Naive thymus-derived CD4-positive, alpha-beta T cell (primary cell): Measurements from ENCODE around the gene LARP1. TPM values are rescaled to one million over a fixed set of nuclear protein-coding genes. Genes with fewer than 3 reads are reported as not detected.

Experiments used
- ATAC-seq: fragments of 150-1000 bp; cut with Tn5 transposase; 2 replicates; pipeline ENCODE4 v1.10.0; 2021; ENCODE audit warnings: mild to moderate bottlenecking, moderate library complexity
- CTCF ChIA-PET: fragments of 350-600 bp; sonication (Branson Sonifier 250); formaldehyde crosslinking; loops from one replicate; lab custom pipeline; 2021; ENCODE audit warnings: antibody characterized with exemption; lab: Charles Lee
- POLR2A ChIA-PET: fragments of 350-600 bp; sonication (Branson Sonifier 250); formaldehyde crosslinking; loops from one replicate; lab custom pipeline; 2021; ENCODE audit warnings: antibody characterized with exemption, inconsistent platforms; lab: Charles Lee
- DNase-seq, 9 donors: peaks; one replicate each; pipeline versions ENCODE4 v3.0.0 to v3.0.0-alpha.2; 2020 to 2022; ENCODE audit warnings: mixed read lengths in 1 of 9
- H3K27ac ChIP-seq: one replicate; pipeline ENCODE4 v1.7.0; 2013; ENCODE audit warnings: mild to moderate bottlenecking, low read depth, low read length, moderate library complexity
- H3K27me3 ChIP-seq, 2 donors: one replicate each; pipeline ENCODE4 v1.7.0; 2013; ENCODE audit warnings: low read length in 2 of 2, mild to moderate bottlenecking in 2 of 2, moderate library complexity in 2 of 2; ENCODE audit not compliant: control insufficient read depth in 2 of 2, insufficient read depth in 2 of 2
- H3K36me3 ChIP-seq, 3 experiments: 1 replicate in 2 of 3; 2 replicates in 1 of 3; pipeline ENCODE4 v1.7.0; 2013; ENCODE audit warnings: low read length in 3 of 3, mild to moderate bottlenecking in 3 of 3, moderate library complexity in 1 of 3; ENCODE audit not compliant: insufficient read depth in 3 of 3, control insufficient read depth in 2 of 3
- H3K4me1 ChIP-seq, 2 donors: one replicate each; pipeline ENCODE4 v1.7.0; 2013; ENCODE audit warnings: low read length in 2 of 2, mild to moderate bottlenecking in 2 of 2, moderate library complexity in 1 of 2; ENCODE audit not compliant: control insufficient read depth in 2 of 2, insufficient read depth in 2 of 2
- H3K4me3 ChIP-seq: 2 replicates; pipeline ENCODE4 v1.7.0; 2013; ENCODE audit warnings: mild to moderate bottlenecking, low read length
- H3K9me3 ChIP-seq, 3 experiments: 1 replicate in 2 of 3; 2 replicates in 1 of 3; pipeline ENCODE4 v1.7.0; 2013; ENCODE audit warnings: low read length in 3 of 3; ENCODE audit not compliant: control insufficient read depth in 2 of 3
- H3K27ac Mint-ChIP-seq, 9 donors: one replicate each; pipeline ENCODE4 v1.8.0; 2020 to 2022; ENCODE audit warnings: mixed read lengths in 9 of 9, mild to moderate bottlenecking in 8 of 9, moderate library complexity in 5 of 9, inconsistent platforms in 2 of 9
- H3K27me3 Mint-ChIP-seq, 5 donors: one replicate each; pipeline ENCODE4 v1.8.0; 2021 to 2022; ENCODE audit warnings: mixed read lengths in 5 of 5, mild to moderate bottlenecking in 1 of 5
- H3K36me3 Mint-ChIP-seq, 5 donors: one replicate each; pipeline ENCODE4 v1.8.0; 2020 to 2022; ENCODE audit warnings: mixed read lengths in 5 of 5, mild to moderate bottlenecking in 3 of 5, inconsistent platforms in 1 of 5
- H3K4me1 Mint-ChIP-seq, 7 donors: one replicate each; pipeline ENCODE4 v1.8.0; 2020 to 2022; ENCODE audit warnings: mixed read lengths in 7 of 7, mild to moderate bottlenecking in 3 of 7, inconsistent platforms in 1 of 7
- H3K4me3 Mint-ChIP-seq, 10 donors: one replicate each; pipeline ENCODE4 v1.8.0; 2020 to 2022; ENCODE audit warnings: mild to moderate bottlenecking in 10 of 10, mixed read lengths in 10 of 10, moderate library complexity in 6 of 10, inconsistent platforms in 2 of 10
- H3K9me3 Mint-ChIP-seq, 11 donors: one replicate each; pipeline ENCODE4 v1.8.0; 2020 to 2022; ENCODE audit warnings: mixed read lengths in 11 of 11, mild to moderate bottlenecking in 4 of 11, inconsistent platforms in 1 of 11, moderate library complexity in 1 of 11
- intact Hi-C, 2 donors: fragments of 100-400 bp; cut with micrococcal nuclease; formaldehyde crosslinking; loops; one replicate each; pipeline ENCODE4 v1.15.1; 2023
- polyA plus RNA-seq, 2 donors: library from polyadenylated mRNA; unstranded; fragments of 300-500 nt; fragmentation: Illumina TruSeq; gene quantifications; one replicate each; pipeline ENCODE4 v1.2.3, GENCODE V29; 2021
- total RNA-seq, 6 experiments: library from RNA in 5 of 6; stranded (reverse) in 5 of 6; gene quantifications; 1 replicate in 5 of 6; 2 replicates in 1 of 6; pipeline ENCODE4 v1.2.3 and lab custom pipeline; 2021 to 2026

The LARP1 gene
- total and polyA plus RNA-seq, 7 experiments from 2014 or later, result 12.2 to 217 (median 139) TPM

DNA sequence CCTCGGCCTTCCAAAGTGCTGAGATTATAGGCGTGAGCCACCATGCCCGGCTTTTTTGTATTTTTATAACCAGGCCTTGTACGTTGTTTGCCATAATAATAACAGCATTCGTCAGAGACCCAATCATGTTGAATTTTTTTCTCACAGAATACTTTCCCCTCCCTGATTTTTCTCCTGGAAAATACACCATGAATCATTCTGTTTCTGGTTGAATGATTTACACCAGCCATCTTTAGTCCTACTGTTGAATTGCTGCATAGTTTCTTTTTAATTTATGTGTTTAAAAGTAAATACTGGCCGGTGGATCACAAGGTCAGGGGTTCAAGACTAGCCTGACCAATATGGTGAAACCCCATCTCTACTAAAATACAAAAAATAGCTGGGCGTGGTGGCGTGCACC, 106.8 kb downstream of the LARP1 start:
- no peak overlapping the region for H3K4me3 ChIP-seq
- H3K36me3 Mint-ChIP-seq, result peaks cover 1 to 39% (median 16%) of the 10 kb centered on the region in 5 donors
- DNase-seq (no peak), ATAC-seq (no peak)
- peaks cover 23 to 37% of the 10 kb centered on the region in 2 donors for H3K4me1 ChIP-seq
- ChIA-PET POLR2A (interaction anchor here (0.6 kb wide), 1 partner anchor 11 kb away, joined by 3 read pairs; no protein-coding TSS in a partner anchor), CTCF (no interaction called here)
- intact Hi-C loops, result no loop called here
- peak overlapping the region in 6 of 9 donors; percentile 30 to 99 (median 76) for H3K27ac Mint-ChIP-seq
- H3K27ac ChIP-seq, result peak overlapping the region; percentile 20
- H3K27me3 ChIP-seq, result no peaks in the 10 kb centered on the region
- peaks cover 0 to 37% (median 6%) of the 10 kb centered on the region in 3 experiments for H3K36me3 ChIP-seq
- peaks cover 0 to 2% (median 0%) of the 10 kb centered on the region in 11 donors for H3K9me3 Mint-ChIP-seq
- peak overlapping the region; percentile 54 to 98 (median 80) for H3K4me3 Mint-ChIP-seq
- no peaks in the 10 kb centered on the region for H3K27me3 Mint-ChIP-seq
- H3K9me3 ChIP-seq, result no peaks in the 10 kb centered on the region
- peaks cover 39 to 64% (median 56%) of the 10 kb centered on the region in 7 donors for H3K4me1 Mint-ChIP-seq

GRCh38 chr5:154862766-154863165, 107.6 kb downstream of the LARP1 start:
- intact Hi-C loops, result no loop called here
- no peaks in the 10 kb centered on the region for H3K27me3 Mint-ChIP-seq
- CTCF ChIA-PET, result no interaction called here
- no peak for DNase-seq
- peaks cover 0 to 2% (median 0%) of the 10 kb centered on the region in 11 donors for H3K9me3 Mint-ChIP-seq
- H3K4me3 Mint-ChIP-seq, result peak overlapping the region in 8 of 10 donors; percentile 19 to 92 (median 54)
- H3K36me3 Mint-ChIP-seq, result peaks cover 3 to 41% (median 21%) of the 10 kb centered on the region in 5 donors
- Histone ChIP-seq H3K36me3 (peaks cover 0 to 37% (median 6%) of the 10 kb centered on the region in 3 experiments), H3K27me3 (no peaks in the 10 kb centered on the region), H3K9me3 (no peaks in the 10 kb centered on the region), H3K4me1 (peaks cover 20 to 33% of the 10 kb centered on the region in 2 donors), H3K27ac (no peak overlapping the region), H3K4me3 (no peak overlapping the region)
- H3K4me1 Mint-ChIP-seq, result peaks cover 40 to 65% (median 58%) of the 10 kb centered on the region in 7 donors
- POLR2A ChIA-PET, result interaction anchor here (0.7 kb wide), 1 partner anchor 11 kb away, joined by 3 read pairs; no protein-coding TSS in a partner anchor
- no peak for ATAC-seq
- H3K27ac Mint-ChIP-seq, result peak overlapping the region; percentile 5 to 99 (median 62)

DNA sequence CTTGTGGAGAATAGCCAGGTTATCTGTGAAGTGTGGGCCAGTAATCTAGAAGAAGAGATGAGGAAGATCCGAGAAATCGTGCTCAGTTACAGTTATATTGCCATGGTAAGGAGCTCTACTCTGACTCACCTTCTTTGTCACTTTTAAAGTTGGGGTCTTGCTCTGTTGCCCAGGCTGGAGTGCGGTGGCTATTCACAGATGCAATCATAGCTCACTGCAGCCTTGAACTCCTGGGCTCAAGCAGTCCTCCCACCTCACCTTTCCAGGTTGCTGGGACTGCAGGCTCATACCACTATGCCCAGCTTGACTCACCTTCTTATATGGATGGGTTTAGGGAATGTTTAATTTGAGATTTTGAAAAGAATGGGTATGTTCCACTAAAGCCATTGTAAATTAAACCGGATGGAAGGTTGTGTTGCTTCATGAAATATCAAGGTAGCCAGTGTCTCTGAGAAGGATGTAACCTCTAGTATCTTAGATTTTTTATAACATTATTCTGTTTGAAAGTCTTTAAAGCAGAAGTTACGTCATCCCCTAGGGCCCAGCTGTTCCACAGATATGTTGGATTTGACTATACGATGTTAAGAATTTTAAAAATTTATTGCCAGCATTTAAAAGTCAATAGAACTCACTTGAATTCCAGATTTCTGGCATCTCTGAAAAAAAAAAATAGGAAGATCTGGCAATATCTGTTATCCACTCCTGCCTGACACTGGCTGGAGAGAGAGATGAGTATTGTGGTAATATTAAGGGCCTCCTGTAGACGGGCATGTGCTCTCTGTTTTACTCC, 108.3 kb downstream of the LARP1 start:
- intact Hi-C loops, result no loop called here
- peak overlapping the region in 4 of 10 donors; percentile 13 to 92 (median 54) for H3K4me3 Mint-ChIP-seq
- H3K27me3 Mint-ChIP-seq, result no peaks in the 10 kb centered on the region
- H3K9me3 Mint-ChIP-seq, result peaks cover 0 to 2% (median 0%) of the 10 kb centered on the region in 11 donors
- H3K27ac Mint-ChIP-seq, result peak overlapping the region in 5 of 9 donors; percentile 36 to 99 (median 62)
- CTCF ChIA-PET, result no interaction called here
- H3K27me3 ChIP-seq, result no peaks in the 10 kb centered on the region
- peaks cover 0 to 39% (median 6%) of the 10 kb centered on the region in 3 experiments for H3K36me3 ChIP-seq
- no peak overlapping the region for H3K4me3 ChIP-seq
- H3K4me1 ChIP-seq, result peaks cover 20 to 33% of the 10 kb centered on the region in 2 donors
- no peaks in the 10 kb centered on the region for H3K9me3 ChIP-seq
- ATAC-seq (no peak), DNase-seq (no peak)
- H3K27ac ChIP-seq, result peak overlapping the region; percentile 3
- peaks cover 3 to 42% (median 21%) of the 10 kb centered on the region in 5 donors for H3K36me3 Mint-ChIP-seq
- POLR2A ChIA-PET, result interaction anchor here (0.7 kb wide), 3 partner anchors 11 to 77 kb away, joined by 3 to 7 read pairs (median 5); partner anchors contain the start of gene MRPL22
- H3K4me1 Mint-ChIP-seq, result peaks cover 40 to 67% (median 61%) of the 10 kb centered on the region in 7 donors

- DNase-seq (no peak), ATAC-seq (no peak)
- H3K4me1 Mint-ChIP-seq, result peaks cover 35 to 59% (median 51%) of the 10 kb centered on the region in 7 donors
- H3K4me1 ChIP-seq, result peaks cover 9 to 28% of the 10 kb centered on the region in 2 donors
- no peak overlapping the region for H3K4me3 Mint-ChIP-seq
- peak overlapping the region in 3 of 9 donors; percentile 50 to 72 (median 60) for H3K27ac Mint-ChIP-seq
- no peak overlapping the region for H3K4me3 ChIP-seq
- no peaks in the 10 kb centered on the region for H3K9me3 ChIP-seq
- H3K9me3 Mint-ChIP-seq, result peaks cover 0 to 2% (median 0%) of the 10 kb centered on the region in 11 donors
- POLR2A ChIA-PET, result no interaction called here
- H3K27me3 Mint-ChIP-seq, result no peaks in the 10 kb centered on the region
- H3K36me3 Mint-ChIP-seq, result peaks cover 3 to 50% (median 21%) of the 10 kb centered on the region in 5 donors
- H3K27ac ChIP-seq, result no peak overlapping the region
- CTCF ChIA-PET, result no interaction called here
- no peaks in the 10 kb centered on the region for H3K27me3 ChIP-seq
- H3K36me3 ChIP-seq, result peaks cover 2 to 44% (median 6%) of the 10 kb centered on the region in 3 experiments
- intact Hi-C loops, result no loop called here
These were observed 110.4 kb downstream of the LARP1 start for GRCh38 chr5:154865466-154866184.

- no peaks in the 10 kb centered on the region for H3K27me3 Mint-ChIP-seq
- H3K9me3 Mint-ChIP-seq, result no peaks in the 10 kb centered on the region
- POLR2A ChIA-PET, result interaction anchor here (0.7 to 1.7 kb wide), 2 partner anchors 10 to 14 kb away, joined by 3 to 6 read pairs; no protein-coding TSS in a partner anchor
- Histone ChIP-seq H3K27ac (no peak overlapping the region), H3K27me3 (no peaks in the 10 kb centered on the region), H3K4me3 (no peak overlapping the region), H3K4me1 (peaks cover 0 to 17% of the 10 kb centered on the region in 2 donors), H3K9me3 (no peaks in the 10 kb centered on the region), H3K36me3 (peaks cover 9 to 56% (median 15%) of the 10 kb centered on the region in 3 experiments)
- no peak for ATAC-seq
- intact Hi-C loops, result loop anchor here in 1 of 2 donors (1.0 kb wide), 1 partner anchor 8 kb away; no protein-coding TSS in a partner anchor
- H3K4me3 Mint-ChIP-seq, result no peak overlapping the region
- CTCF ChIA-PET, result no interaction called here
- DNase-seq, result no peak
- H3K36me3 Mint-ChIP-seq, result peaks cover 3 to 53% (median 20%) of the 10 kb centered on the region in 5 donors
- H3K27ac Mint-ChIP-seq, result peak overlapping the region in 4 of 9 donors; percentile 1 to 57 (median 28)
- H3K4me1 Mint-ChIP-seq, result peaks cover 25 to 47% (median 42%) of the 10 kb centered on the region in 7 donors
These were observed 111.7 kb downstream of the LARP1 start for GRCh38 chr5:154866841-154867240.
